ENCODE results near the gene XPO4. TPM values are rescaled to one million over a fixed set of nuclear protein-coding genes. Genes with fewer than 3 reads are reported as not detected.

Gene XPO4
- total RNA-seq, 1 experiment from 2014 or later = 34.9 TPM

DNA sequence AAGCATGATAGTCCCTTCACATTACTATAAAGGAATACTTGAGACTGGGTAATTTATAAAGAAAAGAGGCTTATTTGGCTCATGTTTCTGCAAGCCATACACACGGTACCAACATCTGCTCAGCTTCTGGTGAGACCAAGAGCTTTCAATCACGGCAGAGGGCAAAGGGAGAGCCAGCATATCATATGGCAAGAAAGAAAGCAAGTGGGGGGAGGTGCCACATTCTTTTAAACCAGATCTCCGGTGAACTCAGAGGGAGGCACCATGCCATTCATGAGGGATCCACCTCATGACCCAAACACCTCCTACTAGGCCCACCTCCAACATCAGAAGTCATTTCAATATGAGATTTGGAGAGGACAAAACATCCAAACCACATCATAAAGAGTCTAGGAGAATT is 20.3 kb downstream of the XPO4 start:
- POLR2A ChIA-PET = no interaction called here
- no peak for DNase-seq (ENCODE audit: low spot score)
- peak overlapping the region; percentile 73 for H3K27ac Mint-ChIP-seq

DNA sequence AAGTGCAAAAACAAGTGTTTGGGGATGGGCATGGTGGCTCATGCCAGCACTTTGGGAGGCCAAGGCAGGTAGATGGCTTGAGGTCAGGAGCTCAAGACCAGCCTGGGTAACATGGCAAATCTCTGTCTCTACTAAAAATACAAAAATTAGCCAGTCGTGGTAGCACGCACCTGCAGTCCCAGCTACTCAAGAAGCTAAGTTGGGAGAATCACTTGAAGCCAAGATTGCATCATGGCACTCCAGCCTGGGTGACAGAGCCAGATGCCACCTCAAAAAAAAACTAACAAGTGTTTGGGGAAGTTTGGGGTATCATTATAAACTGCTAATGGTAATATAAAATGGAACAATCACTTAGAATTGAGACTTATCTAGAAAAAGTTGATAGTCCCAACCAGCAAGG is 24.6 kb downstream of the XPO4 start:
- TF ChIP-seq ZNF423 (CRISPR knock-in tag; IDR thresholded peaks at IDR 0.05) (no peak), RORB (CRISPR knock-in tag; IDR thresholded peaks at IDR 0.05) (no peak), KAT7 (CRISPR knock-in tag; IDR thresholded peaks at IDR 0.05; ENCODE audit: borderline replicate concordance) (no peak), PRRX2 (CRISPR knock-in tag; IDR thresholded peaks at IDR 0.05) (no peak), ATF1 (CRISPR knock-in tag; IDR thresholded peaks at IDR 0.05) (no peak), CREB1 (CRISPR knock-in tag; IDR thresholded peaks at IDR 0.05) (no peak)
- TF ChIP-seq, protein P1, sequence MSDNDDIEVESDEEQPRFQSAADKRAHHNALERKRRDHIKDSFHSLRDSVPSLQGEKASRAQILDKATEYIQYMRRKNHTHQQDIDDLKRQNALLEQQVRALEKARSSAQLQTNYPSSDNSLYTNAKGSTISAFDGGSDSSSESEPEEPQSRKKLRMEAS (CRISPR knock-in tag; IDR thresholded peaks at IDR 0.05) = no peak
- TF ChIP-seq, protein P2, sequence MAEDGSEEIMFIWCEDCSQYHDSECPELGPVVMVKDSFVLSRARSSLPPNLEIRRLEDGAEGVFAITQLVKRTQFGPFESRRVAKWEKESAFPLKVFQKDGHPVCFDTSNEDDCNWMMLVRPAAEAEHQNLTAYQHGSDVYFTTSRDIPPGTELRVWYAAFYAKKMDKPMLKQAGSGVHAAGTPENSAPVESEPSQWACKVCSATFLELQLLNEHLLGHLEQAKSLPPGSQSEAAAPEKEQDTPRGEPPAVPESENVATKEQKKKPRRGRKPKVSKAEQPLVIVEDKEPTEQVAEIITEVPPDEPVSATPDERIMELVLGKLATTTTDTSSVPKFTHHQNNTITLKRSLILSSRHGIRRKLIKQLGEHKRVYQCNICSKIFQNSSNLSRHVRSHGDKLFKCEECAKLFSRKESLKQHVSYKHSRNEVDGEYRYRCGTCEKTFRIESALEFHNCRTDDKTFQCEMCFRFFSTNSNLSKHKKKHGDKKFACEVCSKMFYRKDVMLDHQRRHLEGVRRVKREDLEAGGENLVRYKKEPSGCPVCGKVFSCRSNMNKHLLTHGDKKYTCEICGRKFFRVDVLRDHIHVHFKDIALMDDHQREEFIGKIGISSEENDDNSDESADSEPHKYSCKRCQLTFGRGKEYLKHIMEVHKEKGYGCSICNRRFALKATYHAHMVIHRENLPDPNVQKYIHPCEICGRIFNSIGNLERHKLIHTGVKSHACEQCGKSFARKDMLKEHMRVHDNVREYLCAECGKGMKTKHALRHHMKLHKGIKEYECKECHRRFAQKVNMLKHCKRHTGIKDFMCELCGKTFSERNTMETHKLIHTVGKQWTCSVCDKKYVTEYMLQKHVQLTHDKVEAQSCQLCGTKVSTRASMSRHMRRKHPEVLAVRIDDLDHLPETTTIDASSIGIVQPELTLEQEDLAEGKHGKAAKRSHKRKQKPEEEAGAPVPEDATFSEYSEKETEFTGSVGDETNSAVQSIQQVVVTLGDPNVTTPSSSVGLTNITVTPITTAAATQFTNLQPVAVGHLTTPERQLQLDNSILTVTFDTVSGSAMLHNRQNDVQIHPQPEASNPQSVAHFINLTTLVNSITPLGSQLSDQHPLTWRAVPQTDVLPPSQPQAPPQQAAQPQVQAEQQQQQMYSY (CRISPR knock-in tag; IDR thresholded peaks at IDR 0.05) = no peak
- peaks cover 12% of the 10 kb centered on the region for H3K9me3 Mint-ChIP-seq
- H3K4me1 Mint-ChIP-seq = peaks cover 55% of the 10 kb centered on the region
- peaks cover 16% of the 10 kb centered on the region for H3K36me3 Mint-ChIP-seq
- H3K27ac Mint-ChIP-seq = no peak overlapping the region
- H3K27me3 Mint-ChIP-seq (ENCODE audit: low read depth) = no peaks in the 10 kb centered on the region
- CTCF ChIA-PET = no interaction called here
- H3K4me3 Mint-ChIP-seq = no peak overlapping the region
- no peak for DNase-seq (ENCODE audit: low spot score)
- POLR2A ChIA-PET = no interaction called here
- ATAC-seq = no peak

More for the DNA sequence above, 20.3 kb downstream of the XPO4 start:
- CTCF ChIA-PET = no interaction called here
- Mint-ChIP-seq H3K36me3 (peaks cover 10% of the 10 kb centered on the region), H3K27me3 (ENCODE audit: low read depth) (no peaks in the 10 kb centered on the region), H3K9me3 (peaks cover 7% of the 10 kb centered on the region), H3K4me3 (peak overlapping the region; percentile 44), H3K4me1 (peaks cover 43% of the 10 kb centered on the region)
- TF ChIP-seq MYBL2 (CRISPR knock-in tag; IDR thresholded peaks at IDR 0.05) (no peak), NR2C2 (CRISPR knock-in tag; IDR thresholded peaks at IDR 0.05) (no peak), PRRX2 (CRISPR knock-in tag; IDR thresholded peaks at IDR 0.05) (no peak), HMGA2 (CRISPR knock-in tag; IDR thresholded peaks at IDR 0.05) (no peak), FOXP1 (CRISPR knock-in tag; IDR thresholded peaks at IDR 0.05; ENCODE audit: borderline replicate concordance) (no peak), OVOL2 (CRISPR knock-in tag; IDR thresholded peaks at IDR 0.05; ENCODE audit: borderline replicate concordance) (no peak), ETV6 (CRISPR knock-in tag; IDR thresholded peaks at IDR 0.05) (no peak)
- TF ChIP-seq, protein P3, sequence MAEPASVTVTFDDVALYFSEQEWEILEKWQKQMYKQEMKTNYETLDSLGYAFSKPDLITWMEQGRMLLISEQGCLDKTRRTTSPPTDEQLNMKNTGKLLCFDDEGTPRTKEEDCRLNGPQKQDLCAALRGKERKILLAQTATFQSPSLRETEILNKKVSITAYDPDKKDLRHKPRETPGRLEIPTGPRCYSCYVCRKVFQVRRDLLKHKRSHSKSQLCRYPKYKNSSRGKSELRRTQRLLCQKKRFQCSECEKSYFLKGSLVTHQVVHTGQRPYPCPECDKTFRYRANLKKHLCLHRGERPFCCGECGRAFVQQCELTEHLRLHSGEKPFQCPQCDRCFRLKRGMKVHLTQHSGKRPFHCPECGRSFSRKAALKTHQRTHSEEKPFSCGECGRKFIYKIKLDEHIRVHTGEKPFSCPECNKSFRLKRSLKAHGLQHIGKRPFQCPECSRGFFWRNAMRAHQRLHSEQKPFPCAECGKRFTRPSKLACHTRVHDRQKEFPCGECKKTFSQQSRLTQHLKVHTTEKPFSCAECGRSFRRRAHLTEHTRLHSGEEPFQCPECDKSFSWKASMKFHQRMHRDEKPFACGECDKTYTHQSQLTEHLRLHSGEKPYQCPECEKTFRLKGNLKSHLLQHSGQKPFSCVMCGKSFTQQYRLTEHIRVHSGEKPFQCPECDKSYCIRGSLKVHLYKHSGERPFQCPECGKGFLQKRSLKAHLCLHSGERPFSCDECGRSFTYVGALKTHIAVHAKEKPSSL (CRISPR knock-in tag; conservative IDR thresholded peaks at IDR 0.05) = no peak
- TF ChIP-seq, protein P4, sequence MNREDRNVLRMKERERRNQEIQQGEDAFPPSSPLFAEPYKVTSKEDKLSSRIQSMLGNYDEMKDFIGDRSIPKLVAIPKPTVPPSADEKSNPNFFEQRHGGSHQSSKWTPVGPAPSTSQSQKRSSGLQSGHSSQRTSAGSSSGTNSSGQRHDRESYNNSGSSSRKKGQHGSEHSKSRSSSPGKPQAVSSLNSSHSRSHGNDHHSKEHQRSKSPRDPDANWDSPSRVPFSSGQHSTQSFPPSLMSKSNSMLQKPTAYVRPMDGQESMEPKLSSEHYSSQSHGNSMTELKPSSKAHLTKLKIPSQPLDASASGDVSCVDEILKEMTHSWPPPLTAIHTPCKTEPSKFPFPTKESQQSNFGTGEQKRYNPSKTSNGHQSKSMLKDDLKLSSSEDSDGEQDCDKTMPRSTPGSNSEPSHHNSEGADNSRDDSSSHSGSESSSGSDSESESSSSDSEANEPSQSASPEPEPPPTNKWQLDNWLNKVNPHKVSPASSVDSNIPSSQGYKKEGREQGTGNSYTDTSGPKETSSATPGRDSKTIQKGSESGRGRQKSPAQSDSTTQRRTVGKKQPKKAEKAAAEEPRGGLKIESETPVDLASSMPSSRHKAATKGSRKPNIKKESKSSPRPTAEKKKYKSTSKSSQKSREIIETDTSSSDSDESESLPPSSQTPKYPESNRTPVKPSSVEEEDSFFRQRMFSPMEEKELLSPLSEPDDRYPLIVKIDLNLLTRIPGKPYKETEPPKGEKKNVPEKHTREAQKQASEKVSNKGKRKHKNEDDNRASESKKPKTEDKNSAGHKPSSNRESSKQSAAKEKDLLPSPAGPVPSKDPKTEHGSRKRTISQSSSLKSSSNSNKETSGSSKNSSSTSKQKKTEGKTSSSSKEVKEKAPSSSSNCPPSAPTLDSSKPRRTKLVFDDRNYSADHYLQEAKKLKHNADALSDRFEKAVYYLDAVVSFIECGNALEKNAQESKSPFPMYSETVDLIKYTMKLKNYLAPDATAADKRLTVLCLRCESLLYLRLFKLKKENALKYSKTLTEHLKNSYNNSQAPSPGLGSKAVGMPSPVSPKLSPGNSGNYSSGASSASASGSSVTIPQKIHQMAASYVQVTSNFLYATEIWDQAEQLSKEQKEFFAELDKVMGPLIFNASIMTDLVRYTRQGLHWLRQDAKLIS (CRISPR knock-in tag; IDR thresholded peaks at IDR 0.05; ENCODE audit: borderline replicate concordance) = no peak
- TF ChIP-seq, protein P5, sequence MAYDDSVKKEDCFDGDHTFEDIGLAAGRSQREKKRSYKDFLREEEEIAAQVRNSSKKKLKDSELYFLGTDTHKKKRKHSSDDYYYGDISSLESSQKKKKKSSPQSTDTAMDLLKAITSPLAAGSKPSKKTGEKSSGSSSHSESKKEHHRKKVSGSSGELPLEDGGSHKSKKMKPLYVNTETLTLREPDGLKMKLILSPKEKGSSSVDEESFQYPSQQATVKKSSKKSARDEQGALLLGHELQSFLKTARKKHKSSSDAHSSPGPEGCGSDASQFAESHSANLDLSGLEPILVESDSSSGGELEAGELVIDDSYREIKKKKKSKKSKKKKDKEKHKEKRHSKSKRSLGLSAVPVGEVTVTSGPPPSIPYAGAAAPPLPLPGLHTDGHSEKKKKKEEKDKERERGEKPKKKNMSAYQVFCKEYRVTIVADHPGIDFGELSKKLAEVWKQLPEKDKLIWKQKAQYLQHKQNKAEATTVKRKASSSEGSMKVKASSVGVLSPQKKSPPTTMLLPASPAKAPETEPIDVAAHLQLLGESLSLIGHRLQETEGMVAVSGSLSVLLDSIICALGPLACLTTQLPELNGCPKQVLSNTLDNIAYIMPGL (CRISPR knock-in tag; IDR thresholded peaks at IDR 0.05) = no peak
- ATAC-seq = peak; percentile 76

Measured in WTC11 (cell line).